Suppressor macrophage treated with lipopolysaccharide for 1 hour (primary cell): ENCODE measurements around the gene NKTR.
"Not testable (repeated sequence)": the region's sequence is repeated elsewhere in the genome, so short reads cannot be mapped to it uniquely, and the experiment has no call there.

Experiments used
- DNase-seq, 3 donors: peaks; one replicate each; pipeline ENCODE4 v3.0.0-alpha.2; 2020 to 2022

Gene NKTR

DNA sequence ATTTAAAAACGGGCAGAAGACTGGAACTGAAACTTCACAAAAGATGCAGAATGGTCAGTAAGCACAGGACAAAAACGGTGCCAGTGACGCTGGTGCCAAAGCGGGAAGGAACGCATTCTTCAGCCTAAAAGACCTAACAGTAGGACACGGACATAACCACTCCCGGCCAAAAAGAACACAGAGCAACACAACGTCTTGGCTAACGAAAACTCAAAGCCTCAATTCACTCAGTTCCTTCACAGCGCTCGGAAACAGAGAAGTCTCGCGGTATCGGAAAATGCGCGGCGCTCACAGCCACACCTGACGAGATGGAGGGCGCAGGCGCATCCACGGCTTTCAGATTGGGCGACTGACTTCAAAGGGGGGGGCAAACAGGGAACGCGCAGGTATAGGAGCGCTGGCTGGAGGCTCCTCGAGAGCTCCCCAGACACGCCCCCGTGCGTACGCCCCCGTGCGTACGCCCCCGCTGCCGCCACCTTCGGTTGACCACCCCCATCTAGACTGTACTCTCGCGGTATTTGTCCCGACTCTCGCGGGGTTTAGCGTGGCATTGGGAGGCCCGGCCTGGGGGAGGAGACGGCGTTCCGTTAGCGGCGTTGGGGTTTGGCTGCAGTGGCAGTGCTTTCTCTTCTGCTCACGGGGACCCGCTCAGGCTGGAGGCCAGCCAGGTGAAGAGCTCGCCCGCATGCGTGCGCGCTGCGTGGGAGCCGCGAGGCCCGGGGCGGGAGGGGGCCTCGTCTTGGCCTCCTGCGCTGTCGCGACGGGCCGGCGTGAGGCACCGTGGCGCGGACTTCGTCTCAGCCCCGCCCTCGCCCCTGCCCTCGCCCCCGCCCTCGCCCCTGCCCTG, at the start of gene NKTR:
TSS of gene NKTR (plus strand) at position 576 of the 847 bp plus-strand sequence. CDS start 321 bp downstream, outside the sequence.
- peak; percentile 95 to 98 (median 96) for DNase-seq

DNA sequence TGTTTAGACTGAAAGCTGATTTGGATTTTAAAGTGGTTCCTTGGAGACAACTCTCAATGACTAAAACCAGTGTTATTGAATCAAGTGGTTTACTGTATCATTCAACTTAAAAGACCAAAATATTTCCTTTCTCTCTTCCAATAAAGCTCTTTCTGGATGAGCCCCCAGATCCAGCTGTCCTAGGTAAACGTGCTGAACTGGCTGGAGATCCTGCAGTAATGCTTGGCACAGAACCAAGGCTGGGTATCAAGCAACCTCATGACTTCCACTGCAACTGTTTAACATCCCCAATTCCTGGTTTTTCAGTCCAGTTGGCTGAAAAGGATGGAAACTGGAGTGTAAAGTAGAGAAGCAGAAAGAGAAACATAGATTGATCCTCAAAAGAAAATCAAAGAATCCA, 47.7 kb upstream of the NKTR start:
- no peak for DNase-seq

DNA sequence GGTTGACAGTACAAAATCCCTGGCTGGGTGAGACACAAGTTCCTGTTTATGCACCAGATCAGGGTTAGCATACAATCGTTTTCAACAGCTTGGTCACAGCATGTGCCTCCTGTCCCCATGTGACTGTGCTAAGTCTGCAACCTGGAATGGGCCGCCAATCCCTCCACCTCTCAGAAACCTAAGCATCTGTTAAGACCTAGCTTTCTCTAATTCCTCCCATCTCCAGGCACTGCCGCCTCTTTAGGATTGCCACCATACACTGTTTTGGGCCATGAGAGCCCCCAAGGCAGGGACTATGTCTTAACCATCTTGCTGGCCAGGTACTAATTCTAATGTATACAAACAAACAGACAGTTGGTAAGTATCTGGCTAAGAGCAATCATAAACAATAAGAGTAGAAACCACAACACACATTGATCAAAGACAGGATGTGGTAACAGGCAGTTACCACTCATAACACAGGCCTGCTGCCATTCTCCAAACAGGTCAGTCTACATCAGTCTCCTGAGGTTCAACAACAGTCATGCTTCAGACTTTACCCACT, 44.3 kb upstream of the NKTR start:
- no peak for DNase-seq

GRCh38 chr3:42556817-42557216, 43.7 kb upstream of the NKTR start:
- not testable (repeated sequence) for DNase-seq

- no peak for DNase-seq
Measured at GRCh38 chr3:42557854-42558253, 42.6 kb upstream of the NKTR start.

GRCh38 chr3:42562047-42562907, 38.2 kb upstream of the NKTR start:
- DNase-seq, result no peak

DNA sequence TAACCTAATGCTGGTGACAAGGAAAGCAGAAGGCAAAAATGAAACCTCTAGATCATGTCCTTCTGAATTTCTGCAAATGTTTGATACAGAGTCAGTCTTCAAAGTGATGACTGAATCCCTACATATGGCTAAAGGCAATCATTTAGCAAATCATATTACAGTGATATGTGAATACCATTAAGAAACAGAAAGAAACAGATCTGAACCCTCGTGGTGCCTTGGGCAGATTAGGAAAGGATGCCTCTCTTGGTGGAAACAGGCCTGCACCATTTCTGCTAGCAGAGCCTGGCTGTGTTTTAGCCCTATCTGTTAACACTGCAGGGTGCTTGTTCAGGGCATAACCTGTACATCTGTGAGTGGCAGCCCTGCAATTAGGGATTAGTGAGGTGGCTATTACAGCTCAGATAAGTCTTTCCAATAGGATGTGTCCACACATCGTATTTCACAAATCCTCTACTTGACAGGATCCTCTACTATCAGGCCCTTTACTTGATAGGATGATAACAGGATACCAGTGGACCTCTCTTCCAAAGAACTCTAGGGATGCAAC, 30.8 kb upstream of the NKTR start:
- DNase-seq, result no peak

DNA sequence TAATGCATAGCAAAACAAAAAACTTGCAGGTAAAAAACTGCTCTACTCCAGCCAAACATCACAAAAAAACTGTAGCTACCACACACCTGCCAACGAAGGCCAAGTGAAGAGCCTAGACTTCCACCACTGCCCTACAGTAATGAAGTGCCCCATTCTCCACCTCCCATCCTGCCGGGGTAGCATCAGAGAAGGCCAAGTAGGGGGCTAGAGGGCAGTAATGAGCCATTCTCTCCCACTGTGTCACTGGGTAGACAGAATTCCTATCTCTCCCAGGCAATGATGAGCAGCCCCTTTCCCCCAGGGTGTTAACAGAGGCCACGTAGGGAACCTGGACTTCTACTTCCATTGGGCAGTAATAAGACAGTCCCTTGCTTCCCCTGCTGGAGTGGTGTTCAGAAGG, 28.2 kb upstream of the NKTR start:
- DNase-seq, result peak; percentile 52 to 66 (median 53)

- no peak for DNase-seq
Measured at GRCh38 chr3:42575137-42575741, 25.2 kb upstream of the NKTR start.

GRCh38 chr3:42578054-42578453, 22.4 kb upstream of the NKTR start:
- DNase-seq, result no peak

DNA sequence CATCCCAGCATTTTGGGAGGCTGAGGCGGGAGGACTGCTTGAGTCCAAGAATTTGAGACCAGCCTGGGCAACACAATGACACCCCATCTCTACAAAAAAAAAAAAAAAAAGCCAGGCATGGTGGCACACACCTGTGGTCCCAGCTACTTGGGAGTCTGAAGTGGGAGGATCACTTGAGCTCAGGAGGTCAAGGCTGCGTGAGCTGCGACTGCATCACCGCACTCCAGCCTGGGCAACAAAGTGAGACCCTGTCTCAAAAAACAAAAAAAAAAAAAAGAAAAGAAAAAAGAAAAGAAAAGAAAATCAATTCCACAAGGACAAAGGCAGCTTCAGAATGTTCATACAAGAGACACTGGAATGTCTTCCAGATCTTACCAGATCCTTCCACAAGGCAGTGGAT, 21.1 kb upstream of the NKTR start:
- DNase-seq, result not testable (repeated sequence)

GRCh38 chr3:42581400-42581708, 19.1 kb upstream of the NKTR start:
- no peak for DNase-seq

DNA sequence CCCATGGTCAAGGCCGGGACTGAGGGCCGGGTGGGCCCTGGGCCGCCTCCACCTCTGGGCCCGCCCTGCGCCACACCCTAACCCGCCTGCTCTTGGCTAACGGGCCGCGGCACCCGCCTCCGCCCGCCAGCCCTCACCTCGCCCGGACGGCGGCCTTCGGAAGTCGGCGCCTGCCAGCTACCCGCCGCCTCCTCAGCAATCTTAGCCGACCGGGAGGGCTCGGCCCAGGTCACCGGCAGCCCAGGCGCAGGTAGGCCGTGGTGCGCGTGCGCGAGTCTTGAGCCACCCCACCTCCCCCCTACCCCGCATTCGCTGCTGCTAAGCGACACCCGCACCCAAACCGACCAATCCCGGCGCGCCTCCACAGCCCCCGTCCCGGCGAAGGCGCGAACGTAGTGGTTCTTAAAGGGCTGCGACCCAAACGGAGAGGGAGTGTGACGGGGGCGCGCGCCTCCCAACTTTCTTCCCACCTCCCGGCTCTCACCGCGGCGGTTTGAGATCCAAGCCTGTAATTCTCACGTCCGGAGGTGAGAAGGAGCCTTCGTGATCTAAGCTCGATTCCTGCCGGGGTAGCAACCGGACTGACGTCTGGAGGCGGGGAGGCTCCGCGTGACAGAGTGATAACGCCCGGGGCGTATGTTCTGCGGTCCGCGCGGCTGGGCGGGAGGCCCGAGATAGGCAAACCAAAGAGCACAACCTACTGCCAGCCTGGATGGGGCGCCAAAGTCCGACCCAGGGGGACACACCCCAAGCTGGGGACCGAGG, 18.6 kb upstream of the NKTR start, which contains the start of gene SEC22C:
TSS of gene SEC22C (minus strand) at position 259 of the 765 bp plus-strand sequence. CDS start 12,921 bp downstream, outside the sequence.
- DNase-seq, result peak; percentile 91 to 96 (median 94)

GRCh38 chr3:42582474-42583070, 17.9 kb upstream of the NKTR start:
- DNase-seq, result peak in 1 of 3 donors; percentile 3

- DNase-seq, result no peak
Measured at GRCh38 chr3:42588625-42589024, 11.9 kb upstream of the NKTR start.

DNA sequence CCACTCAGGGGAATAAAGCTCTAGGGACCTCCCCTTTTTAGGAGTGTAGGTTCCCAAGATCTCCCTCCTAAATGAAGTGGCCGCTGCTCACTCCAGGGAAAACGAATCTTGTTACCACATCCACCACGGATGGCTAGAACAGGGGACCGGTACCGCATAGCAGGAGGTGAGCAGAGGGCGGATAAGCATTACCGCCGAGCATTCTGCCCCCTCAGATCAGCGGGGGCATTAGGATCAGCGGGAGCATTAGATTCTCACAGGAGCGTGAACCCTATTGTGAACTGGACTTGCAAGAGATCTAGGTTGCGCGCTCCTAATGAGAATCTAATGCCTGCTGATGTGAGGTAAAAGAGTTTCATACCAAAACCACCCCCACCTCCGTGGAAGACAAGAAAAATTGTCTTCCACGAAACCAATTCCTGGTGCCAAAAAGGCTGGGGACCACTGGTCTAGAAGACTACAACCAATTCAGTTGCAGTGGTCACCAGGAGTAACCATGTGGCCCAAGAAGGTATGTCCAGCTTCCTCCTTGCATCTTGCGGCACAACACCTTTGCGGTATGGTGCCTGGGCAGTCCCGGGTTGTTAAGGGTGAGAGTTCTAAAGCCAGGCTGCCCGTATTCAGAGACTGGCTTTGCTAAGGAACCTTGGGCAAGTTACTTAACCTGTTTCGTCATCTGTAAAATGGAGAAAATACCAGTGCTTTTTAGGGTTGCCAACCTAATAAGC, 10.9 kb upstream of the NKTR start:
- DNase-seq, result no peak

DNA sequence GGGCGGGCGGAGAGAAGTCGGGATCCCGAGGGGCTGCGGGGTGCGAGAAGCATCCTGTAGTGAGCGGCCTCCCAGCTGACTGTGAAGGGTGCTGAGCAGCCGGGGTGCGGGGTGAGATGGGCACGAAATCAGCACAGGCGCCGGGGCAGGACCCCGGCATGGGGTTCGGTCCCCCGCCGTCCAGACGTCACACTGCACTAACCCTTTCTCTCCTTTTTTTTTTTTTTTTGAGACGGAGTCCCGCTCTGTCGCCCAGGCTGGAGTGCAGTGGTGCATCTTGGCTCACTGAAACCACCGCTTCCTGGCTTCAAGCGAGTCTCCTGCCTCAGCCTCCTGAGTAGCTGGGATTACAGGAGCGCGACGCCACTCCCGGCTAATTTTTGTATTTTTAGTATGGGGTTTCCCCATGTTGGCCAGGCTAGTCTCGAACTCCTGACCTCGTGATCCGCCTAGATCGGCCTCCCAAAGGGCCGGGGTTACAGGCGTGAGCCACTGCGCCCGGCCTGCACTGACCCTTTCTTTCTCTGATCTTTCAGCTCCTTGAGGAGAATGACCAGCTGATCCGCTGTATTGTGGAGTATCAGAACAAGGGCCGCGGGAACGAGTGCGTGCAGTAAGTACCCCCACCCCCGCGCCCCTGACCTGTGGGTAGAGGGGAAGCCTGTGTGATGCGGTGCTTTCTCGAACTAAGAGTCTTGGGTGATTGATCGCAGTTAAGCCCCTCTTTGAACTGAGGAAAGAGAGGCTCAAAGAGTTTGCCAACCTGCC, 9.3 kb upstream of the NKTR start:
- peak; percentile 16 to 26 (median 21) for DNase-seq

- peak in 1 of 3 donors; percentile 8 for DNase-seq
Measured at GRCh38 chr3:42591811-42592210, 8.7 kb upstream of the NKTR start.

DNA sequence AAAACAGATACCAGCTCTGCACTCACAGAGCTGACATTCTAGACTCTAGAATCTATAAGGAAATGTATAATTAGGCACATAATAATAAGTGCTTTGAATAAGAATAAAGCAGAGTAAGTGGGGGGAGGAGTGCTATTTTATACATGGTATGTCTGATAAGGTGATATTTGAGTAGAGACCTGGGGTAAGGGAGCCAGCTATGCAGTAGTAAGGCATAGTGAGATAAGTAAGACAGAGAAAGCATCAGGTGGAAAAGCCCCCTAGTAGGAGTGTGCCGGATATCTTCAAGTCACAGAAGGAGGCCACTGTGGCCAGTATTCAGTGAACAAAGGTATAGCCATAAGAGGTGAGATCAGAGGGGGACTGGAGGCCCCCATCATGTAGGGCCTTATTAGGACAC, 6.9 kb upstream of the NKTR start:
- DNase-seq, result no peak

DNA sequence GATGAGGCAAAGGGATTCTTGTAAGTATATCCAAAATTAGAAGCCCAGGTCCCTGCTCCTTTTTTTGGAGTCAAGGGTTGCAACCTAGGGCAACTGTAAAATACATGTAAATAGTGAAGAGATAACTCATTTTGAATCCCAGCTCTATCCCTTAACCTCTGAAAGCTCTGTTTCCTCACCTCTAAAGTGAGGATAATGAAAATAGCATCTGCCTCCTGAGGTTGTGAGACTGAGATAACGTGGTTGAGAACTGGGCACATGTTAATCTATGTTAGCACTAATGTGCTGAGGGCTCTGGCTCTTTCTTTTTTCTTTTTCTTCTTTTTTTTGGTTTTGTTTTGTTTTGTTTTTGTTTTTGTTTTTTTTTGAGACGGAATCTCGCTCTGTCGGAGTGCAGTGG, 4.8 kb upstream of the NKTR start:
- DNase-seq, result no peak
